Astrocyte (in vitro differentiated cells and primary cell): ENCODE results near the gene SGCA.

Source experiments
- CTCF ChIP-seq: IDR thresholded peaks from 2 replicates; pipeline ENCODE4 v1.5.1; 2011; ENCODE audit warnings: low read depth, mild to moderate bottlenecking, inconsistent platforms, low read length, moderate library complexity; ENCODE audit not compliant: insufficient read depth
- EZH2 ChIP-seq: IDR thresholded peaks from 2 replicates; pipeline ENCODE4 v1.6.1; 2012; ENCODE audit warnings: mild to moderate bottlenecking, low read length, inconsistent platforms; ENCODE audit not compliant: insufficient read depth

- TF ChIP-seq EZH2 (no peak), CTCF (no peak)
These were observed 13.8 kb upstream of the SGCA start for GRCh38 chr17:50151937-50152547.
